ENCODE measurements around the gene PACRG. TPM values are rescaled to one million over a fixed set of nuclear protein-coding genes. Genes with fewer than 3 reads are reported as not detected.

PACRG gene
- total and polyA plus RNA-seq, 3 experiments from 2014 or later = not detected

DNA sequence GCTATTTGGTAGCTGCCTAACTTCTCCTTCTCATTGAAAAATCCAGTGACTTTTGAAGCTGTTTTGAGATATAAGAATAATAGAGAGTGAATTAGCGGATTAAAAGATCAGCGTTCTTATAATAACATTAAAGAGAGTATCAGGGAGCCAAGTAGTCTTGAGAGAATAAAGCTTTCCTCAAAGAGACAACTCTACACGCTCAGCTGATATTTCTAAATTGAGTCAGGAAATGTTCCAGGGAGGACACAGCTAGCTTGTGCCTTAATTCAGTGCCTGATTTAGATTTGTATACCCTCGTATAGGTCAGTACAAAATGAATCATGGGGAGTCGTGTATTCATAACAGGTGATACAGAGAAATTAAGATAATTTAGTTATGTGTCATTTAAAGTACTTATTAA lies 611.7 kb downstream of the PACRG start:
- no peak overlapping the region for H3K27ac Mint-ChIP-seq
- no peaks in the 10 kb centered on the region for H3K4me1 Mint-ChIP-seq
- H3K36me3 ChIP-seq (ENCODE audit: insufficient read depth, low read length) = no peaks in the 10 kb centered on the region
- peaks cover 9 to 13% of the 10 kb centered on the region in 2 donors for H3K27me3 Mint-ChIP-seq
- POLR2A ChIA-PET = no interaction called here
- no peak overlapping the region for H3K4me3 Mint-ChIP-seq
- no peaks in the 10 kb centered on the region for H3K9me3 ChIP-seq (ENCODE audit: low read length)
- no peaks in the 10 kb centered on the region for H3K36me3 Mint-ChIP-seq
- H3K4me1 ChIP-seq (ENCODE audit: insufficient read depth, low read length) = no peaks in the 10 kb centered on the region
- H3K27me3 ChIP-seq (ENCODE audit: insufficient read depth, low read length, poor library complexity, severe bottlenecking) = no peaks in the 10 kb centered on the region
- CTCF ChIA-PET = no interaction called here
- no peaks in the 10 kb centered on the region for H3K9me3 Mint-ChIP-seq
- DNase-seq = no peak
- H3K27ac ChIP-seq (ENCODE audit: low read depth, low read length) = no peak overlapping the region
- no peak overlapping the region for H3K4me3 ChIP-seq (ENCODE audit: low read length)

DNA sequence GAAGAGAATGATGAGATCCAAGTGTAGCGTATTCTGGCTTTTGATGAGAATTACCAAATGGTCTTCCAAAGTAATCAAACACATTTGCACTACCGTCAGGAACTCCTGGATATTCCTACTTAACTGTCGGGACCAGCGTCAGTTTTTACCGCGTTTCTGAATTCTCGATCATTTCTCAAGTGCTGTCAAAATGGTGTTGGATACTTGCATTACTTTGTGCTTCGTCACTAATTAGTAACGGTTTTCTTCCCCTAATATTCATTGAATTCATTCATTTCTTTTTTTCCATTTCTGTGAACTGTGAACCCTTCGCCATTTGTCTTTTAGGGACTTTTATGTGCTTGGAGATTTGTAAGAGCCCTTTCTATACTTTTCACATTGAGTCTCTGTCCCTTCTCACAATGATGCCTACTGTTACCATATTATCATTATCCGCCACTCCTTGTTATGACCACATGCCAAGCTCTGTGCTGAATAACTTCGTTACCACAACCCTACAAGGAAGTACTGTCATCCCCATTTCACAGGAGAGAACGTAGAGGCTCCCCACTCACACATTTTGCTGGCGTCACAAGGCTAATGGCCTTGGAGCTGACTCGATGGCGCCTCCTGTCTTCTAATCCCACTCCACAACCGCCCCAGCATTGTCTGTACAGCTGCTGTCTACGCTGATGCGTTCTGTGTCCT lies 612.6 kb downstream of the PACRG start:
- no peaks in the 10 kb centered on the region for H3K36me3 ChIP-seq (ENCODE audit: insufficient read depth, low read length)
- H3K9me3 Mint-ChIP-seq = no peaks in the 10 kb centered on the region
- H3K36me3 Mint-ChIP-seq = no peaks in the 10 kb centered on the region
- ChIA-PET CTCF (no interaction called here), POLR2A (no interaction called here)
- no peaks in the 10 kb centered on the region for H3K4me1 Mint-ChIP-seq
- H3K4me1 ChIP-seq (ENCODE audit: insufficient read depth, low read length) = no peaks in the 10 kb centered on the region
- H3K4me3 ChIP-seq (ENCODE audit: low read length) = no peak overlapping the region
- no peak overlapping the region for H3K27ac ChIP-seq (ENCODE audit: low read depth, low read length)
- no peaks in the 10 kb centered on the region for H3K9me3 ChIP-seq (ENCODE audit: low read length)
- peaks cover 9 to 13% of the 10 kb centered on the region in 2 donors for H3K27me3 Mint-ChIP-seq
- H3K27ac Mint-ChIP-seq = no peak overlapping the region
- no peak for DNase-seq
- no peaks in the 10 kb centered on the region for H3K27me3 ChIP-seq (ENCODE audit: insufficient read depth, low read length, poor library complexity, severe bottlenecking)
- H3K4me3 Mint-ChIP-seq = no peak overlapping the region

- no peak overlapping the region for H3K4me3 ChIP-seq (ENCODE audit: low read length)
- ChIA-PET CTCF (no interaction called here), POLR2A (no interaction called here)
- no peaks in the 10 kb centered on the region for H3K4me1 Mint-ChIP-seq
- no peaks in the 10 kb centered on the region for H3K4me1 ChIP-seq (ENCODE audit: insufficient read depth, low read length)
- H3K9me3 ChIP-seq (ENCODE audit: low read length) = no peaks in the 10 kb centered on the region
- H3K9me3 Mint-ChIP-seq = no peaks in the 10 kb centered on the region
- H3K27me3 ChIP-seq (ENCODE audit: insufficient read depth, low read length, poor library complexity, severe bottlenecking) = no peaks in the 10 kb centered on the region
- no peak overlapping the region for H3K27ac Mint-ChIP-seq
- no peak for DNase-seq
- peaks cover 6 to 7% of the 10 kb centered on the region in 2 donors for H3K27me3 Mint-ChIP-seq
- H3K36me3 ChIP-seq (ENCODE audit: insufficient read depth, low read length) = no peaks in the 10 kb centered on the region
- H3K27ac ChIP-seq (ENCODE audit: low read depth, low read length) = no peak overlapping the region
- H3K4me3 Mint-ChIP-seq = no peak overlapping the region
- H3K36me3 Mint-ChIP-seq = no peaks in the 10 kb centered on the region
These were observed 613.7 kb downstream of the PACRG start for GRCh38 chr6:163341224-163342061.

- Histone ChIP-seq H3K27me3 (ENCODE audit: insufficient read depth, low read length, poor library complexity, severe bottlenecking) (no peaks in the 10 kb centered on the region), H3K36me3 (ENCODE audit: insufficient read depth, low read length) (no peaks in the 10 kb centered on the region), H3K27ac (ENCODE audit: low read depth, low read length) (no peak overlapping the region), H3K4me3 (ENCODE audit: low read length) (no peak overlapping the region), H3K9me3 (ENCODE audit: low read length) (no peaks in the 10 kb centered on the region), H3K4me1 (ENCODE audit: insufficient read depth, low read length) (no peaks in the 10 kb centered on the region)
- no peak overlapping the region for H3K4me3 Mint-ChIP-seq
- no peaks in the 10 kb centered on the region for H3K4me1 Mint-ChIP-seq
- no peaks in the 10 kb centered on the region for H3K9me3 Mint-ChIP-seq
- H3K27me3 Mint-ChIP-seq = peaks cover 0 to 5% of the 10 kb centered on the region in 2 donors
- H3K36me3 Mint-ChIP-seq = no peaks in the 10 kb centered on the region
- CTCF ChIA-PET = no interaction called here
- DNase-seq = no peak
- H3K27ac Mint-ChIP-seq = peak overlapping the region in 1 of 8 donors; percentile 19
- POLR2A ChIA-PET = no interaction called here
These were observed 615.1 kb downstream of the PACRG start for GRCh38 chr6:163342571-163343539.

- Mint-ChIP-seq H3K27me3 (peaks cover 0 to 5% of the 10 kb centered on the region in 2 donors), H3K27ac (no peak overlapping the region), H3K4me3 (no peak overlapping the region), H3K36me3 (no peaks in the 10 kb centered on the region), H3K9me3 (no peaks in the 10 kb centered on the region), H3K4me1 (no peaks in the 10 kb centered on the region)
- POLR2A ChIA-PET = no interaction called here
- H3K36me3 ChIP-seq (ENCODE audit: insufficient read depth, low read length) = no peaks in the 10 kb centered on the region
- H3K4me1 ChIP-seq (ENCODE audit: insufficient read depth, low read length) = no peaks in the 10 kb centered on the region
- H3K9me3 ChIP-seq (ENCODE audit: low read length) = no peaks in the 10 kb centered on the region
- CTCF ChIA-PET = no interaction called here
- no peaks in the 10 kb centered on the region for H3K27me3 ChIP-seq (ENCODE audit: insufficient read depth, low read length, poor library complexity, severe bottlenecking)
- no peak for DNase-seq
- no peak overlapping the region for H3K27ac ChIP-seq (ENCODE audit: low read depth, low read length)
- H3K4me3 ChIP-seq (ENCODE audit: low read length) = no peak overlapping the region
These were observed 615.8 kb downstream of the PACRG start for GRCh38 chr6:163343609-163344008.

DNA sequence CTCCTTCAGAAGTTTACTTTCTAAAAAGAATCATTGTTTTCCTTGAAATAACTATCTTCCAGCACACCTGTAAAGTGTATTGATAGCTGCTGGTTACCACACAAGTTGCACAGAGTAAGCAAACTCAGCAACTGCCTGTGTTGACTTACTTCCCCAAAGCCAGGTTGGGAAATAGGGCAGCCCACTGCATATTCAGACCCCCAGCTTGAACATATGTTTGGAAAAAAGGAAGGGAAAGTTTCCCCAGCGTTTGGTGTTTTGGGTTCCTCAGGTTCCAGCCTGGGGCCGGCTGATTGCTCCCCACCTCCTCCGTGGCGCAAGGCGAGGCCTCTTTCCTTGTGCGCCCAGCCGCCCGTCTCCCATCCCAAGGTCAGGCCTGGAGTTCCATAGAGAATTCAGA lies 616.6 kb downstream of the PACRG start:
- Mint-ChIP-seq H3K36me3 (no peaks in the 10 kb centered on the region), H3K9me3 (no peaks in the 10 kb centered on the region), H3K27me3 (peaks cover 0 to 5% of the 10 kb centered on the region in 2 donors), H3K4me3 (no peak overlapping the region), H3K27ac (no peak overlapping the region), H3K4me1 (no peaks in the 10 kb centered on the region)
- Histone ChIP-seq H3K27ac (ENCODE audit: low read depth, low read length) (no peak overlapping the region), H3K4me3 (ENCODE audit: low read length) (no peak overlapping the region), H3K36me3 (ENCODE audit: insufficient read depth, low read length) (no peaks in the 10 kb centered on the region), H3K4me1 (ENCODE audit: insufficient read depth, low read length) (no peaks in the 10 kb centered on the region), H3K27me3 (ENCODE audit: insufficient read depth, low read length, poor library complexity, severe bottlenecking) (no peaks in the 10 kb centered on the region), H3K9me3 (ENCODE audit: low read length) (no peaks in the 10 kb centered on the region)
- ChIA-PET CTCF (no interaction called here), POLR2A (no interaction called here)
- DNase-seq = no peak

DNA sequence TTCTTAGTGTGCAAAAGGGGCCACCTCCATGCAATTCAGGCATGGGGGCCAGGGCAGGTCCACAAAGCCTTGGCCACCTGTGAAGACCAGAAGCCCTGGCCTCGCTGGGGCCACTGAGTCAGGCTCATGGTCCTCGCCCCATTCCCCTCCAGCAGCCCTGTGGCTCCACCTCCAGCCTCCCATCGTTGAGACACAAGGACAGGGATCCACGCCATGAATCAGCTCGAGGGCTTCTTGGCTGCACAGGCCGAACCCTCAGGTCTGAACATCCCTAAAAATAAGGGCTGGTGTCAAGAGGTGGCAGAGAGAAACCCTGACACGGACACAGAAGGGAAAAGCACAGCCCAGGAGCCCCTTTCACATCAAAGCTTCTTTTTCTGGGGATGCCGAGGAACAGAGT lies 618.2 kb downstream of the PACRG start:
- no peaks in the 10 kb centered on the region for H3K36me3 Mint-ChIP-seq
- no peaks in the 10 kb centered on the region for H3K27me3 ChIP-seq (ENCODE audit: insufficient read depth, low read length, poor library complexity, severe bottlenecking)
- POLR2A ChIA-PET = no interaction called here
- no peak overlapping the region for H3K4me3 ChIP-seq (ENCODE audit: low read length)
- CTCF ChIA-PET = no interaction called here
- no peaks in the 10 kb centered on the region for H3K4me1 ChIP-seq (ENCODE audit: insufficient read depth, low read length)
- H3K36me3 ChIP-seq (ENCODE audit: insufficient read depth, low read length) = no peaks in the 10 kb centered on the region
- H3K27ac Mint-ChIP-seq = no peak overlapping the region
- H3K9me3 ChIP-seq (ENCODE audit: low read length) = no peaks in the 10 kb centered on the region
- H3K9me3 Mint-ChIP-seq = no peaks in the 10 kb centered on the region
- peaks cover 0 to 3% of the 10 kb centered on the region in 2 donors for H3K27me3 Mint-ChIP-seq
- no peaks in the 10 kb centered on the region for H3K4me1 Mint-ChIP-seq
- H3K27ac ChIP-seq (ENCODE audit: low read depth, low read length) = no peak overlapping the region
- H3K4me3 Mint-ChIP-seq = no peak overlapping the region
- no peak for DNase-seq

DNA sequence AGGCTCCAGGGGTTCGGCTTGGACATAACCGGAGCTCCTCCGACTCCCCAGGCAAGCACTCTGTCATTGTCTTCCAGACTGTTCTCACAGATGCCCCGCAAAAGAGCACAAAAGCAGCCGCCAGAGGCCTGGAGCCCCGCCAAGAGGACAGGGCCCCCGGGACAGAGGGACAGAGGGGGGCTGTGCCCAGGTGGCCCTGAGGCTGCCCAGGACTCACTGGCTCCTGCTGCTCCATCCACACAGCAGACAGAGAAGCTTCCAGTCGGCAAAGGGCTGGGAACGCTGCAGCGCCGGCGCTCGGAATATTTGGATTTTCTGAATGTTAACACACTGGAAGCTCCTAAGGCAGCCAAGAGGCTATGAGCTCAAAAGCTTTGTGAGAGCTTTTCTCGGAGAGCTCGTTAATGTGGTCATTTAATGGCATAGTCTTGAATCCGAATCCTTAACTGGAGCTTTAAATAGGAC lies 618.8 kb downstream of the PACRG start:
- Mint-ChIP-seq H3K9me3 (no peaks in the 10 kb centered on the region), H3K4me1 (no peaks in the 10 kb centered on the region), H3K4me3 (no peak overlapping the region), H3K27ac (peak overlapping the region in 2 of 8 donors; percentile 46 to 75), H3K27me3 (peaks cover 0 to 3% of the 10 kb centered on the region in 2 donors), H3K36me3 (no peaks in the 10 kb centered on the region)
- no peaks in the 10 kb centered on the region for H3K9me3 ChIP-seq (ENCODE audit: low read length)
- H3K27ac ChIP-seq (ENCODE audit: low read depth, low read length) = no peak overlapping the region
- ChIA-PET POLR2A (no interaction called here), CTCF (no interaction called here)
- no peaks in the 10 kb centered on the region for H3K27me3 ChIP-seq (ENCODE audit: insufficient read depth, low read length, poor library complexity, severe bottlenecking)
- H3K4me3 ChIP-seq (ENCODE audit: low read length) = no peak overlapping the region
- H3K4me1 ChIP-seq (ENCODE audit: insufficient read depth, low read length) = no peaks in the 10 kb centered on the region
- no peak for DNase-seq
- H3K36me3 ChIP-seq (ENCODE audit: insufficient read depth, low read length) = no peaks in the 10 kb centered on the region
